HFFc6 (cell line): Measurements from ENCODE around the gene EFCAB12. TPM values are rescaled to one million over a fixed set of nuclear protein-coding genes. Genes with fewer than 3 reads are reported as not detected.
"Not testable (repeated sequence)": the region's sequence is repeated elsewhere in the genome, so short reads cannot be mapped to it uniquely, and the experiment has no call there.

Experiments used
- DNase-seq: peaks from one replicate; pipeline ENCODE4 v3.0.0-alpha.2; 2018
- H3K27ac Mint-ChIP-seq: 2 replicates; pipeline ENCODE4 v1.8.0; 2020; ENCODE audit warnings: mild to moderate bottlenecking, mixed read lengths
- H3K27me3 Mint-ChIP-seq: 2 replicates; pipeline ENCODE4 v1.8.0; 2021; ENCODE audit warnings: mild to moderate bottlenecking, moderate library complexity, mixed read lengths; ENCODE audit not compliant: insufficient read depth
- H3K36me3 Mint-ChIP-seq: 2 replicates; pipeline ENCODE4 v1.8.0; 2021; ENCODE audit warnings: low read depth, mixed read lengths
- H3K4me1 Mint-ChIP-seq: 2 replicates; pipeline ENCODE4 v1.8.0; 2020; ENCODE audit warnings: low read depth, mixed read lengths
- H3K4me3 Mint-ChIP-seq: 2 replicates; pipeline ENCODE4 v1.8.0; 2020; ENCODE audit warnings: mild to moderate bottlenecking, moderate library complexity, mixed read lengths
- H3K9me3 Mint-ChIP-seq: 2 replicates; pipeline ENCODE4 v1.8.0; 2020; ENCODE audit warnings: mild to moderate bottlenecking, mixed read lengths
- total RNA-seq, 6 experiments: library from RNA; stranded (reverse); fragmentation: NEBNext Ultra II Directional; extraction: Animal tissue kit (Norgen Biotek cat#: 25700); gene quantifications; 2 replicates in 1 of 6; 3 replicates in 5 of 6; pipeline ENCODE4 v1.2.3, GENCODE V29; 2021
- TF ChIP-seq, protein P1 (sequence below): fragments of 200-600 bp; sonication (generic); IDR thresholded peaks from 2 replicates; pipeline ENCODE4 v1.5.0; 2021; ENCODE audit warnings: antibody characterized with exemption, mild to moderate bottlenecking

Gene EFCAB12
- total RNA-seq, 6 experiments from 2014 or later = 0.09 to 0.14 (median 0.12) TPM; not detected in 1

DNA sequence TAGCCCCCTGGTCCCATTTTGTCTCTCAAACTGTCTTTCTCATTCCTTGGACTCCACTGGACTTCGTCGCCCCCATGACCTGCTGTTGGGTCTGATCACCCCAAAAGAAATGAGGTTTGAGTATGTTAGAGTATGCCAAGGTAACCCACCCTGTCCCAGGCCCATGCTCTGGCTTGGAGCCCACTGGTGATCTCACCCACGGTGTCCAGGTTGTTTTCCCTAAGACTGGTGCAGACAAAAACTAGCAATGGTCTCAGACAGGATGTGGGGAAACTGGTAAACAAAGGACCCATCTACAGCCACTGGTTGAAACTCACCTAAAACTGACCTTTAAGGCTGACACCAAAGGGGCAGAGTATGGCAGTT, 38.9 kb downstream of the EFCAB12 start:
- Mint-ChIP-seq H3K4me1 (peaks cover 65% of the 10 kb centered on the region), H3K27ac (peak overlapping the region; percentile 98), H3K9me3 (no peaks in the 10 kb centered on the region), H3K4me3 (peak overlapping the region; percentile 78), H3K36me3 (peaks cover 25% of the 10 kb centered on the region; the same call in 1 of the 2 replicates), H3K27me3 (peaks cover 3% of the 10 kb centered on the region)
- TF ChIP-seq, protein P1, sequence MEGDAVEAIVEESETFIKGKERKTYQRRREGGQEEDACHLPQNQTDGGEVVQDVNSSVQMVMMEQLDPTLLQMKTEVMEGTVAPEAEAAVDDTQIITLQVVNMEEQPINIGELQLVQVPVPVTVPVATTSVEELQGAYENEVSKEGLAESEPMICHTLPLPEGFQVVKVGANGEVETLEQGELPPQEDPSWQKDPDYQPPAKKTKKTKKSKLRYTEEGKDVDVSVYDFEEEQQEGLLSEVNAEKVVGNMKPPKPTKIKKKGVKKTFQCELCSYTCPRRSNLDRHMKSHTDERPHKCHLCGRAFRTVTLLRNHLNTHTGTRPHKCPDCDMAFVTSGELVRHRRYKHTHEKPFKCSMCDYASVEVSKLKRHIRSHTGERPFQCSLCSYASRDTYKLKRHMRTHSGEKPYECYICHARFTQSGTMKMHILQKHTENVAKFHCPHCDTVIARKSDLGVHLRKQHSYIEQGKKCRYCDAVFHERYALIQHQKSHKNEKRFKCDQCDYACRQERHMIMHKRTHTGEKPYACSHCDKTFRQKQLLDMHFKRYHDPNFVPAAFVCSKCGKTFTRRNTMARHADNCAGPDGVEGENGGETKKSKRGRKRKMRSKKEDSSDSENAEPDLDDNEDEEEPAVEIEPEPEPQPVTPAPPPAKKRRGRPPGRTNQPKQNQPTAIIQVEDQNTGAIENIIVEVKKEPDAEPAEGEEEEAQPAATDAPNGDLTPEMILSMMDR = no peak
- no peak for DNase-seq

DNA sequence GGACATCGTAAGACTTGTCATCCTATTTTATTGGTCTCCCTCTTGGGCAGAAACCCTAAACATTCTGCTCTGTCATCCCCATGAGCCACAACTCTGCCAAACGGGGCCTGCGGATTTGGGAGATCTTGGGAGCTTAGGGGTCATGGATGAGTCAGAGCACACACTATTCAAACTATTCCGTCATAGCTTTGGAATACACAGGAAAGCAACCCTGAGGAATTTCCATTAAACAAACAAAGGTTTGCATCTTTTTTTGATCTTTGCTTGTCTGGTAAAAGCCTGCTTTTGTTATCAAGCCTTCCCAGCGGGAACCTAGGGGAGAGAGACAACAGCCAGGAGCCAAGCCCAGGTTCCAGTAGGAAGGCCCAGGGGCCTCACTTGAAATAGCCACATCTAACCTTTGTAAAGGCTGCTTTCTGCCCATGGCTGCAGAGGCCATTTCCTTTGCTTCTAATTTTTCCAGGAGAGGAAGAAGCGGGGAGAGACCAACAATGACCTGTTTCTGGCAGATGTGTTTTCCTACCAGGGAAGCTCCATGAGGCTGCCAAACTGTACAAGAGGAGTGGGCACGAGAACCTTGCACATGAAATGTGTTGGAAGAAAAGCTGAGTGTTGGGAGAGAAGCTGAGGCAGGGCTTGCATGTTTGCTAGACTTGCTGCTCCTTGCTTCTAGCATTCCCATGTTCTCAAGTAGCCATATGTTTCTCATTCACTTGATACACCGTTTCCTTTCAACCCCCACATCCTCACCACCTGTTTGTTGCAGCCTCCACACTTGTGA, 39.5 kb downstream of the EFCAB12 start:
- H3K4me1 Mint-ChIP-seq = peaks cover 60% of the 10 kb centered on the region
- peak; percentile 85 for DNase-seq
- H3K27ac Mint-ChIP-seq = peak overlapping the region; percentile 98
- H3K9me3 Mint-ChIP-seq, H3K27me3 Mint-ChIP-seq: not testable (repeated sequence)
- H3K36me3 Mint-ChIP-seq = peaks cover 25% of the 10 kb centered on the region; the same call in 1 of the 2 replicates
- H3K4me3 Mint-ChIP-seq = peak overlapping the region; percentile 78

DNA sequence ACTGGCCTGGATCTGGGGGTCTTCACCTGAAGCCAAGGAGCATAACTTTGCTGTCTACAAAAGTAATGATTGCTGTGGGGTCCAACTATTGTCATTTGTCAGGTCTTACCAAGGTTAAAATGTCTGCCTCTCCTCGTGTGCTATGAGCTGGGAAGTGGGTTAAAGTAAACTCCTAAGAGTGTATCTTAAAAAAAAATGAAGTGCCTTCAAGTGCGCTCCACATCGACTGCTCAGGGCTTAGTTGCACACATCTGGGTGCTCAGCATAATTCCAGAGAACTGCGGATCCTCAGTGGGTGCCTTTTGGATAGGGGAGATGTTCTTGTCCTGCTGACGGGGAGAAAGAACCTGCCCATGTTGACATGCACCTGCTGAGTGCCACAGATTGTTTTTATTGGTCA, 40.9 kb downstream of the EFCAB12 start:
- H3K36me3 Mint-ChIP-seq = peaks cover 25% of the 10 kb centered on the region; the same call in 1 of the 2 replicates
- no peak for DNase-seq
- H3K9me3 Mint-ChIP-seq = no peaks in the 10 kb centered on the region
- no peak overlapping the region for H3K4me3 Mint-ChIP-seq
- peak overlapping the region; percentile 98 for H3K27ac Mint-ChIP-seq
- H3K4me1 Mint-ChIP-seq = peaks cover 50% of the 10 kb centered on the region
- H3K27me3 Mint-ChIP-seq = peaks cover 4% of the 10 kb centered on the region
- TF ChIP-seq, protein P1 = no peak

DNA sequence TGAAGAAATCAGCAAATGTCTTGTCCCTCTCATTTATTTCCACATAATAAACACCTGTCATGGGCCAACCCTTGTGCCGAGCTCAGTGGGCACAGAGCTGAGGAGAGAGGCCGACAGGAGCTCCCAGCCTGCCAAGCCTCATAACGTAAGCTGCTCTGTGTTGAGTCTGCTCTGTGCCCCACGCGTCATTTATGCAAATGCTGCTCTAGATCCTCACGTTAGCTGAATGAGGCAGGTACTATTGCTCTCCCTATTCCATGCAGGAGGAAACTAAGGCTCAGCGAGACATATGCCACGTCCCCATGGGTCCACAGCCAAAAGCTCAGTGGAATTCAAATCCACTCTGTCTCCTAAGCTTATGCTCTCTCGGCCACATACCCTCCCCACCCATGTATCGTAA, 41.5 kb downstream of the EFCAB12 start:
- peaks cover 25% of the 10 kb centered on the region; the same call in 1 of the 2 replicates for H3K36me3 Mint-ChIP-seq
- H3K4me3 Mint-ChIP-seq = no peak overlapping the region
- no peak for DNase-seq
- peaks cover 51% of the 10 kb centered on the region for H3K4me1 Mint-ChIP-seq
- H3K9me3 Mint-ChIP-seq = no peaks in the 10 kb centered on the region
- H3K27ac Mint-ChIP-seq = peak overlapping the region; percentile 98; the same call in 1 of the 2 replicates
- peaks cover 4% of the 10 kb centered on the region for H3K27me3 Mint-ChIP-seq
- TF ChIP-seq, protein P1 = no peak

DNA sequence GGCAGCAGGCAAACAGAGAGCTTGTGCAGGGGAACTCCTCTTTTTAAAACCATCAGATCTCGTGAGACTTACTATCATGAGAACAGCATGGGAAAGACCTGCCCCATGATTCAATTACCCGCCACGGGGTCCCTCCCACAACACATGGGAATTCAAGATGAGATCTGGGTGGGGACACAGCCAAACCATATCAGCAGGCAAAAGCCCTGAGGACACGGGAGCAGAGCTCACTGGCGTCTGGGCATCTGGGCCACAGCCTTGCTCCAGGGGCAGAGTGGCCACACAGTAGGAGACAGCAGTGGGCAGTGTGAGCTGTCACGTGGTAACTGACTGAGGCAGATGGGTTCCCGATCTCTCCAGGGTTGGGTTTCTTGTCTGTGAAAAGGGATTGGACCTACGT, 42.9 kb downstream of the EFCAB12 start:
- not testable (repeated sequence) for H3K27ac Mint-ChIP-seq, H3K4me3 Mint-ChIP-seq
- DNase-seq = peak; percentile 16

DNA sequence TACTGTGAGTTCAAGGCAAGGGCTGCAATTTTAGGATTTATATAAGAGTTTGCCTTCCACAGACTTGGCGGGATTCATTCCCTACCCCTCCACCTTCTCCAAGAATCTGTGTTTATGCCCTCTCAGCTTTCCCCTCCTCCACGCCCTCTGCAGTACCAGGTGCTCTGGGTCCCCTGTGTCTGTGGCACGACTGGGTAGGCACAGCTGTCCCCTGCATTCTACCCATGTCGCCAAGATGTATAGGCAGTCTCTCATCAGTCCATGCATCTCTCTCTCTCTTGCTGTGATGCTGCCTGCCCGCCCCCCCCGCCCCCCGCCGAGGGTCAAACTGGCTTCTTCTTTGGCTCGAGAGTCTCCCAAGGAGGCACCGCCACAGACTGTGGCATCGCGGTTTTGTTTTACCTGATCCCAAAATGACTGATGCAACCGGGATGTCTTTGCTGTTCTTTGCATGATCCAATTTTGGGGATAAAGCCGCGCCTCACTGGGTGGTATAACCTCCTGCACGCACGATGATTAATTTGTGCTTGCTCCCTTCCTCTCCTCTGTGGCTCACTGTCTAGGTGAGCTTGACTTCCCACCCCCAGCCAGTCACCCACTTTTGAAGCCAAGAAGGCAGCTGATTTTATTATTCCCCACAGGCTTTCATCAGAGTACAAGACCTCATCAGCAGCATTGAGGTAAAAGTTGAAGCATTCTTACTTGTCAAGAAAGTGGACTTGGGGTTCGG, 43.7 kb downstream of the EFCAB12 start:
- peaks cover 21% of the 10 kb centered on the region for H3K36me3 Mint-ChIP-seq
- peaks cover 5% of the 10 kb centered on the region; the same call in 1 of the 2 replicates for H3K9me3 Mint-ChIP-seq
- DNase-seq = no peak
- peaks cover 2% of the 10 kb centered on the region; the same call in 1 of the 2 replicates for H3K27me3 Mint-ChIP-seq
- peaks cover 37% of the 10 kb centered on the region for H3K4me1 Mint-ChIP-seq
- TF ChIP-seq, protein P1 = no peak
- no peak overlapping the region for H3K27ac Mint-ChIP-seq
- no peak overlapping the region for H3K4me3 Mint-ChIP-seq

More for the DNA sequence above, 42.9 kb downstream of the EFCAB12 start:
- peaks cover 16% of the 10 kb centered on the region; the same call in 1 of the 2 replicates for H3K36me3 Mint-ChIP-seq
- not testable (repeated sequence) for H3K9me3 Mint-ChIP-seq, H3K27me3 Mint-ChIP-seq
- peaks cover 42% of the 10 kb centered on the region for H3K4me1 Mint-ChIP-seq

DNA sequence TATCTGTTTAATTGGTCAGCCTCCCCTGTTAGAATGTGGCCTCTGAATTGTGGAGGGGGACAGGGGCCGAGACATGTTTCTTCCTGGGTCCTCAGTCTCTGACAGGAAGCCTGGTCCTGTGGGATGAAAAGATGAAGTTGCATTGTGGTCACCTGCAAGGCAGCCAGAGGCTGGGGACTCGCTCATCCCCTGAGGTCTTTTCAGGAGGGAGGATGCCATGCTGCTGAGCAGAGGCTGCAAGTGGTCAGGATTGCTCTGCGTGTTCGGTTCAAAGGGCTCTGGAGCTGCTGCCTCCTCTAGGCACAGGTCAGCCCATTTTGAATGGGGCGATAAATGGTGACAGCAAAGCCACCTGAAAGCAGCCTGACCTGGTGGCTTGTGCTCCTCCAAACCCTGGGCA, 44.3 kb downstream of the EFCAB12 start:
- not testable (repeated sequence) for H3K9me3 Mint-ChIP-seq, H3K27me3 Mint-ChIP-seq, H3K4me3 Mint-ChIP-seq, DNase-seq, H3K27ac Mint-ChIP-seq
- Mint-ChIP-seq H3K4me1 (peaks cover 31% of the 10 kb centered on the region), H3K36me3 (peaks cover 22% of the 10 kb centered on the region)
